NCI-H2029 (cell line): ENCODE data around the gene WDR44.
"Not testable (repeated sequence)": the region's sequence is repeated elsewhere in the genome, so short reads cannot be mapped to it uniquely, and the experiment has no call there.

ENCODE experiments used
- DNase-seq: peaks from one replicate; lab custom pipeline; 2025; lab: John Stamatoyannopoulos, UW

WDR44 gene

DNA sequence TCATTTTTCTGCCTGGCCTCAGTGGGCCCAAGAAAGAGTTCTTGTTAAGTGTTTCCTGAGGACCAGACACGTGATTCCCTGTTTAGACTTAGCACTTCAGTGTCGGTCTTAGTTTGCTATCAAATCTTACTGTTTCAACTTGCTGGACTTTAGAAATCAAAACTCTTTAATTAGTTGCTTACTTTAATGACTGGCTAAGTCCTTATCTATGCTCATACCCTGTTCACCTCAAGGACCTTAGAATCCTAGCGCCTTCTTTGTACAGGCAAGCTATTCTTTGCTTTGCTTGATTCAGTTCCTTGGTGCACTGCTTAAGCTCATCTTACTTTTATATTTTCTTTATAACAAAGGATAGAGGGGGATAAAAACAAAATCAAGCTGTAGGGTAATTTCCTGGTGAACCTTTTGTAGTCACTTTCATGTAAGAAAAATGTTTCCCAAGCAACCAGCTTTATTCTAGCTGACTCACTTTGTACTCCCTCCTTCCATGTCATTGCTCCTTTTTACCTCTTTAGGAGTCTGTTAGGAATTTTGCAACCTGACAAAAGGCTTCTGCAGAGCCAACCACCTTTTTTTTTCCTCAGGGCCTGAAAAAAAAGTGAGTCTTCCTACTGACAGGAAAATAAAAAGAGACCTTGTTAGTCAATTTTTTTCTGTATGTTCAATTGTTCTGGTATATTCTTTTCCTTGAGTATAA is 14.7 kb downstream of the WDR44 start:
- no peak for DNase-seq

DNA sequence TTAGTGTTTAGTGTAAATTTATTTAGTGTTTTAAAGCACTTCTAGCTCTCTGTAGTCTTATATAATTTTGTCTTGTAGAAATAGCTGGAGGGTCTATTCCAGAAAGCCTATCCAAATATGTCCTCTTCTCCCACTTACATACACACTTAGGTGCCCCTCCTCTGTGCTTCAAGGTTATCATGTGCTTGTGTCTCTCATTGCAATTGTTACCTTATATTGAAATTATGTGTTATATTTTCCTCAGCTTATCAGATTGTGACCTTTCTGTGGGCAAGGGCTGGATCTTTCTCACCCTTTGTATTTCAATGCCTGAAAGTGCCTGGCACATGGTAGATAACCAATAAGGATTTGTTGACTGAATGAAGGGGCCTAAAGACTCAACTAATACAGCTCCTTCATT is 18.4 kb downstream of the WDR44 start:
- no peak for DNase-seq

DNA sequence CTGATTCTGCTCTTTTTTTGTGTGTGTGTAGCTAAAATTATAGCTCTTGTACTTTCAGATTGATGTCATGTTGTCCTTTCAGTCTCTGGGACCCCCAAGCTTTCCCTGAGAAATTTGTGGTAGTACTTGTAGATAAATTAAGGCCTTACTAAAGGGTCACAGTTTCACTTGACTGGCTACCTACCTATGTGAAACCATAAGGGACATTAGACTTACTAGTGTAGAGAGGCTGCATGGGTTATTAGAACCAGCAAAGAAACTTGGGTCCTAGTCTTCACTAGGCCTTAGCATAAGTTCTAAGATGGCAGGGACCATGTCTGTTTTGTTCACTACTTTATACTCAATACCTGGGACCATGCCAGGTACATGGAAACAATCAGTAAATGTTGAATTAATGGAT is 21.4 kb downstream of the WDR44 start:
- DNase-seq = no peak

DNA sequence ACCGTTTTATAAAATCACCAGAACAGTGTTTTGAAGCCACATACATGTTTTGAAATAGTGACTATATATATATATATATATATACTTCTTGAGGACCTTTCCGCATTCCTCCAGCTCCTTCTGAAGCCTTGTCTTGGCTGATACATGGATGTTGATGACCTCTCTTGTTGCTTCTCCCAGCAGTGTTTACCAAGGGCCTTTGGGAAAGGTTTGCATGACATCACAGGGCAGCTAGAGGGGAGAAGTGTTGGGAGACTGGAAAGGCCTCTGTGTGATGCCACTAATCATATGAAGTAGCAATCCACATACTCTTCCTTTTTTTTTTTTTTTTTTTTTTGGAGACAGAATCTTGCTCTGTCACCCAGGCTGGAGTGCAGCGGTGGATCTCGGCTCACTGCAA is 22.5 kb downstream of the WDR44 start:
- DNase-seq = no peak

- no peak for DNase-seq
Observed at GRCh38 chrX:118370921-118371624, 25.2 kb downstream of the WDR44 start.

DNA sequence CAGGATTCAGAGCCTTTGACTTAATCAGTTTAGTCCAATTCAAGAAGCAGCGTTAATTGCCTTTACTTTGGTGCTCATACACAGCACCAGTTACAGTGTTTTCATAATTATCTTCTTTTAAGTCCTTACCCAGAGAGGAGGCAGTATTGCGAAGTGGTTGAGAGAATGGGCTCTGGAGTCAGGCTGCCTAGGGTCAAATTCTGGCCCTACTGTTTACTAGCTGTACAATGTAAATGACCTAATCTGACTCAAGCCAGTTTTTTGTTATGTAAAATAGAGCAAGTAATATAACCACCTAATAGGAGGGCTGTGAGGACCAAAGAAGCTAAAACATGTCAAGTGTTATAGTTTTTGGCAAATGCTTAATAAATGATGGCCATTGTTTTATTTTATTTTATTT is 27.6 kb downstream of the WDR44 start:
- DNase-seq = no peak

- DNase-seq = no peak
Observed at GRCh38 chrX:118383120-118383519, 37.2 kb downstream of the WDR44 start.

DNA sequence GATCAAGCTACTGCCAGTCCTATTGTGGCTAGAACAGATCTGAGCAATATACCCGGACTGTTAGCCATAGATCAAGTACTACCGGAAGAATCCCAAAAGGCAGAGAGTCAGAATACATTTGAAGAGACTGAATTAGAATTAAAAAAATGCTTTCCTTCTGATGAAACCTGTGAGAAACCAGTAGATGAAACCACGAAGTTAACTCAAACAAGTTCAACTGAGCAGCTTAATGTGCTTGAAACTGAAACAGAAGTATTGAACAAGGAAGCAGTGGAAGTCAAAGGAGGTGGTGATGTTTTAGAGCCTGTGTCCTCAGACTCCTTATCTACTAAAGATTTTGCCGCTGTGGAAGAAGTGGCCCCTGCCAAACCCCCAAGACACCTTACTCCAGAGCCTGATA is 46.8 kb downstream of the WDR44 start:
- no peak for DNase-seq

DNA sequence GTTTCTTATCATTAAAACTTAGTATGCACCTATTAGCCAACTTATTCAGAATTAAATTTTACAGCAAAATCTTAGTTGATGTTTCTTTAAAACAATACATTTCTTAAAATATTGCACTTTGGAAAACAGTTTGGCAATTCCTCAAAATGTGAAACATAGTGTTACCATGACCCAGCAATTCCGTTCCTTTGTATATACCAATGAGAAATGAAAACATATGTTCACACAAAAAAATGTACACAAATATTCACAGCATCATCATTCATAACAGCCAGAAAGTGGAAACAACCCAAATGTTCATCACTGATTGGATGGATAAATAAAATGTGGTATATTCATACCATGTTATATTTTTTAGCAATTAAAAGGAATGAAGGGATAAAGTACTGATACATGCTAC is 50.2 kb downstream of the WDR44 start:
- DNase-seq = no peak

- DNase-seq = no peak
Observed at GRCh38 chrX:118418811-118419251, 72.9 kb downstream of the WDR44 start.

GRCh38 chrX:118420462-118420861 is 74.6 kb downstream of the WDR44 start:
- DNase-seq = peak; percentile 14

GRCh38 chrX:118423558-118423957 is 77.7 kb downstream of the WDR44 start:
- DNase-seq = no peak

DNA sequence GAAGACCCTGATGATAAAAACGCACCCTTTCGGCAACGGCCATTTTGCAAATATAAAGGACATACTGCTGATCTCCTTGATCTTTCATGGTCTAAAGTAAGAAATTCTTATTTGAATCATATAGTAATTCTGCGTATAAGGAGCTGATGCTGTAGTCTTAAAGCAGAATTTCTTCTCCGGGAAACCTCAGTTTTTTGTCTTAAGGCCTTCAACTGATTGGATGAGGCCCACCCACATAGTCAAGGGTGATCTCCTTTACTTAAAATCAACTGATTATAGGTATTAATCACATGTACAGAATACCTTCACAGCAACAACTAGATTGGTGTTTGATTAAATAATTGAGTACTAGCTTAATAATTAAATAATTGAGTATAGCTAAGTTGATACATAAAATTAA is 86.9 kb downstream of the WDR44 start:
- DNase-seq = no peak

DNA sequence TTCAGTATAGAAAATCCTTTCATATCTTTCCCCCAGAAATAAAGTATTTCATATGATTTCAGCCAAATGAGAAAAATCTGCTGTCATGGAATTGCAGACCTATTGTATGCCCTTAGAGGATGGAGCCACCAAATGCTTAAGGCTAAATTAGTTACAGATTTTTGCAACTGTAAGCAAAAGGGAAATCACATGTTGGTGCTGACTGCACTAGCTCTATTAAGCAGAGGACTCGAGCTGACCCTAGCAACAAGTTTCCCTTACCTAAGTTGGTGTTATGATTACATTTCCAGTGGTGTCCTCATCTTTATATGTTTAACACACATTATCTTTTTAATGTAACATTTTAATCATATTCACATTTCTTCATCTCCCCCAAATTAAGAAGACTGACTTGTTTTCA is 91.4 kb downstream of the WDR44 start:
- DNase-seq = no peak

GRCh38 chrX:118448273-118448783 is 102.4 kb downstream of the WDR44 start:
- no peak for DNase-seq

GRCh38 chrX:118455013-118455412 is 109.1 kb downstream of the WDR44 start:
- DNase-seq = no peak

- DNase-seq = no peak
Observed at GRCh38 chrX:118459494-118459893, 113.6 kb downstream of the WDR44 start.

GRCh38 chrX:118464501-118464900 is 118.6 kb downstream of the WDR44 start:
- no peak for DNase-seq

DNA sequence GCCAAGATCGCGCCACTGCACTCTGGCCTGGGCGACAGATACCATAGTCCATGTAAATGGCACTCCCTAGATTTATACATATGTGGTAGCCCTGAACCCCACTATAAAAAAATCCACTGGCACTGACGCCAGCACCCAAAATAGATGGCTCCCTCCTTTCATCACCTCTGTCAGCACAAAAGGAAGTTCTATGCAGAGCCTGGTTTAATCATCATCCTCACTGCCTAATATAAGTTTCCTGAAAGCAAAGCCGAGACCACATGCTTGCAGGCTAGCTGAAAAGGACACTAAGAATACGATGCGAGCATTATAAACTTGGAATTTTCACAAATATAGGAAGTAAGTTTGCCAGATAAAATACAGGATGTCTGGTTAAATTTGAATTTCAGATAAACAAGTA is 122.2 kb downstream of the WDR44 start:
- DNase-seq = no peak

GRCh38 chrX:118470721-118471347 is 124.9 kb downstream of the WDR44 start:
- not testable (repeated sequence) for DNase-seq

- no peak for DNase-seq
Observed at GRCh38 chrX:118474586-118474985, 128.7 kb downstream of the WDR44 start.

DNA sequence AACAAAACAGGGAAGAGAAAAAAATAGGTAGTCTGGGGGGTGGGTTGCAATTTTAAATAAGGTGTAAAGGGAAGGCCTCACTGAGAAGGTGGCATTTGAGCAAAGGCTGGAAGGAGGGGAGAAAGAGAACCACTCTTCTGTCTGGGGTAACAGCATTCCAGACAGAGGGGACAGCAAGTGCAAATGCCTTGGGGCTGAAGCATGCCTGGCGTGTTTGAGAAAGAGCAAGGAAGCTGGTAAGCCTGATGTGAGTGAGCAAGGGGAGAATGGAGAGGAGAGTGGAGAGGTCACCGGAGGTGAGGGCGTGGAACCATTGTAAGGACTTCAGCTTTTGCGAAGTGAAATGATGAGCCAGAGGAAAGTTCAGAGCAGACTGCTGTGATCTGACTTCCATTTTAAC is 130.0 kb downstream of the WDR44 start:
- no peak for DNase-seq

DNA sequence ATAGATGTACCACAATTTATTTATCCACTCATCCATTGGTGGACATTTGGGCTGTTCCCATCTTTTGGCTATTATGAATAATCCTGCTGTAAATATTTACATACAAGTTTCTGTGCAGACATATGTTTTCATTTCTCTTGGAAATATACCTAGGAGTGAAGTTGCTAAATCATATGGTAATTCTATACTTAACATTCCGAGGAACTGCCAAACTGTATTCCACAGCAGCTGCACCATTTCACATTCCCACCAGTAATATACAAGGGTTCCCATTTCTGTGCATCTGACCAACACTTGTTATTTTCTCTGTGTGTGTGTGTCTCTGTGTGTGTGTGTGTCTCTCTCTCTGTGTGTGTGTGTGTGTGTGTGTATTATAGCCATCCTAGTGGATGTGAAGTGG is 134.3 kb downstream of the WDR44 start:
- no peak for DNase-seq
